Epithelial cell of prostate (primary cell): ENCODE results near the gene PAWR.
"Not testable (repeated sequence)": the region's sequence is repeated elsewhere in the genome, so short reads cannot be mapped to it uniquely, and the experiment has no call there.

Source experiments
- DNase-seq: peaks from one replicate; pipeline ENCODE4 v3.0.0-alpha.2; 2011; ENCODE audit warnings: low read depth, low spot score
- H3K27ac ChIP-seq: fragments of 450-650 bp; 2 replicates; pipeline ENCODE4 v1.5.1; 2017; ENCODE audit warnings: mild to moderate bottlenecking

The PAWR gene

DNA sequence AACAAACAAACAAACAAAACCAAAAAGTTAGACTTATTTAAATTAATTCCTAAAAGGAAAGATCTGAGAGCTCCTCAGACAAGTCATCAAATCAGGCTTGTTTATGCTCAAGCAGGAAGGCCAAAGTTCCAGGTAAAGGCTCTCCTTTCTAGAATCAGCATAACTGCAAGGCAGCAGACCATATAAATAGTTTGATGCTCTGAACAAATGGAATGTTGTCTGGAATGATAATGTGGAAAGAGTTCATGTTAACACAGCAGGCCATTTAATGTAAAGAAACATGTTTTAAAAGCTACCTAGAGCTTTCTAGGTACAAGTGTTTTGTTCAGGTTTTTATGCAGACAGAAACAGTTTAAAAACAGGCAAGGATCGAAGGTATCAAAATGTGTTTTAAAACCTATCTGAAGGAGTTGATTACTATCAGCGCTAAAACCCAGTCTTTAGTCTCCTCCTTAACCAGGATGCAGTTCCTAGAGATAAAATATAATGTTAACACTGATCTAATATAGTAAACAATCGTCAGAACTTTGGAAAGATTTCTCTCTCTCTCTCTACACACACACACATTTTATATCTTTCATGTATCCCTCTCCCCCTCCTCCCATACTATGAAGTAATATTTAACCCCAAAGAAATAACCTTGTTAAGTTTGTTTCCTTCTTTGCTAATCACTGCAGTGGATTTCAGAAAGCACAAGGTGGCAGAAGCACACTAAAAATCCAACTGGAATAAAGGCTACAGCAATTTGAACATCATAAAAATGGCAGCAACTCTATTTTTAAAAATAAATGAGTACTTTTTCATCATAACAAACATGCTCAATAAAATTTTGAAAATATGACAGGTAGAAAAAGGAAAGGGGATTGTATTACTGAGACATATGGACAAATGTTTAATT, 135.5 kb downstream of the PAWR start:
- DNase-seq = no peak
- no peak overlapping the region for H3K27ac ChIP-seq

DNA sequence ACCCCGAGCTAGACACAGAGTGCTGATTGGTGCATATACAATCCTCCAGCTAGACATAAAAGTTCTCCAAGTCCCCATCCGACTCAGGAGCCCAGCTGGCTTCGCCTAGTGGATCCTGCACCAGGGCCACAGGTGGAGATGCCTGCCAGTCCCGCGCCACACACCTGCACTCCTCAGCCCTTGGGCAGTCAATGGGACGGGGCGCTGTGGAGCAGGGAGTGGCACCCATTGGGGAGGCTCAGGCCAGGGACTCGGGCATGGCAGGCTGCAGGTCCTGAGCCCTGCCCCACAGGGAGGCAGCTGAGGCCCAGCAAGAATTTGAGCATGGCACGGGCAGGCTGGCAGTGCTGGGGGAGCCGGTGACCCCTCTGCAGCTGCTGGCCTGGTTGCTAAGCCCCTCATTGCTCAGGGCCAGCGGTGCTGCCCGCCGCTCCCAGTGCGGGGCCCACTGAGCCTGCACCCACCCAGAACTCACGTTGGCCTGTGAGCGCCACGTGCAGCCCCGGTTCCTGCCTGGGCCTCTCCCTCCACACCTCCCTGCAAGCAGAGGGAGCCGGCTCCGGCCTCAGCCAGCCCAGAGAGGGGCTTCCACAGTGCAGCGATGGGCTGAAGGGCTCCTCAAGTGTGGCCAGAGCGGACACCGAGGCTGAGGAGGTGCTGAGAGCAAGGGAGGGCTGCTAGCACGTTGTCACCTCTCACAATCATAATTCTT, 136.7 kb downstream of the PAWR start:
- no peak overlapping the region for H3K27ac ChIP-seq
- no peak for DNase-seq

DNA sequence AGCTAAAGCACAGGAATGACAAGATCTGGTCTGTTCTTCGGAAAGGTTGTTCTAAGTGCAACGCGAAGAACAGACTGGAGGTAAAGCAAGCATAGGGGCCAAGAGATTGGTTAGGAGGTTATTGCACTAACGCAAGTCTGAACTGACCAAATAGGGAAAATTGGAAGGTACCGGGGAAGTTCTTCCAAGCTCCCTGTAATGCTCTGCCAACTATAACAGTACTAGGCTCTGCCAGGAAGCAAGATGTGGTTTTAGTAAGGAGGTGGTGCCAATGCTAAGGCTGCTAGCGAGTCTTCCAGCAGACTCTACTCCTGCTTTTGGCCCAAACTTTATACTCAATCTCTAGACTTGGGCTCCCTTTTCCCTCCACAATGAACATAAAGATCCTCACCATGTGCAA, 138.6 kb downstream of the PAWR start:
- DNase-seq = no peak

DNA sequence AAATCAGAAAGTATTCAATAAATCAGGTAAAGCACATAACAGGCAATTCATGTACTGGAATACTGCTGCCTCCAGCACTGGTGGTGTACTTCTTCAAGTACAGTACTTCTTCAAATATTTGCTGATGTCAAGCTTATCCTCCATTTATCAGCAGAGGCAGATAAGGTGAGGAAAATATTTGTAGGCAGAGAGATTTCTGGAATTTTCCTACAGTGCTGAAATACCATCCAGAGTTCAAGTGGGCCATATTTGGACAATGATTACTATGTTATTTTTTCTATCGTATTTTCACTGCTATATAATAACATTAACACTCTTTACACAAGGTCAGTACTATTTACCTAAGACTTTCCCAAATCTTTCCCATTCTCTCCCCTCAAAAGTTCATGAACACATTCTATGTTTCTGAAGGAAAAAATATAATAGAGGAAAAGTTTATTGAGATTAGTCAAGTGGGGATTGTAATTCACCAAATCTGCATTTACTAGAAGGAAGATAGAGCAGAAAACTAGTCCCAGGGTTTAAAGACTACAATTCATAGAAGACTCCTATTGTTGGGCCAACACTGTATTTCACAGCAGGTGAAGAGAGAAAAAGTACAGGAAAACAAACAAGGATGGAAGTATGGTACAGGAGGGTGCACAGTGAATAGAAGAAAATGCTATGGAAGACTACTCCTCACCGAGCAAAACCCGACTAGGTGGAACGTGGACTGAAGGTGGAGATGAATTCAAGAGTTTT, 141.1 kb downstream of the PAWR start:
- no peak for DNase-seq
- H3K27ac ChIP-seq = peak overlapping the region; percentile 93

More for the DNA sequence above, 138.6 kb downstream of the PAWR start:
- H3K27ac ChIP-seq = no peak overlapping the region

DNA sequence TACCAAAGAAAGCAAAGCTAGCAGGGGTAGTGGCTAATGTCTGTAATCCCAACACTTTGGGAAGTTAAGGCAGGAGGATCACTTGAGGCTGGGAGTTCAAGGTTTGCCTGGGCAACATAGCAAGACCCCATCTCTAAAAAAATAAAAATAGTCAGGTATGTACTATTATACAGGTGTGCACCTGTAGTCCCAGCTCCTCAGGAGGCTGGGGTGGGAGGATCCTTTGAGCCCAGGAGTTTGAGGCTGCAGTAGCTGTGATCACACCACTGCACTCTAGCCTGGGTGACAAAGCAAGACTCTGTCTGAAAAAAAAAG, 142.2 kb downstream of the PAWR start:
- no peak for DNase-seq
- H3K27ac ChIP-seq = peak overlapping the region; percentile 93

DNA sequence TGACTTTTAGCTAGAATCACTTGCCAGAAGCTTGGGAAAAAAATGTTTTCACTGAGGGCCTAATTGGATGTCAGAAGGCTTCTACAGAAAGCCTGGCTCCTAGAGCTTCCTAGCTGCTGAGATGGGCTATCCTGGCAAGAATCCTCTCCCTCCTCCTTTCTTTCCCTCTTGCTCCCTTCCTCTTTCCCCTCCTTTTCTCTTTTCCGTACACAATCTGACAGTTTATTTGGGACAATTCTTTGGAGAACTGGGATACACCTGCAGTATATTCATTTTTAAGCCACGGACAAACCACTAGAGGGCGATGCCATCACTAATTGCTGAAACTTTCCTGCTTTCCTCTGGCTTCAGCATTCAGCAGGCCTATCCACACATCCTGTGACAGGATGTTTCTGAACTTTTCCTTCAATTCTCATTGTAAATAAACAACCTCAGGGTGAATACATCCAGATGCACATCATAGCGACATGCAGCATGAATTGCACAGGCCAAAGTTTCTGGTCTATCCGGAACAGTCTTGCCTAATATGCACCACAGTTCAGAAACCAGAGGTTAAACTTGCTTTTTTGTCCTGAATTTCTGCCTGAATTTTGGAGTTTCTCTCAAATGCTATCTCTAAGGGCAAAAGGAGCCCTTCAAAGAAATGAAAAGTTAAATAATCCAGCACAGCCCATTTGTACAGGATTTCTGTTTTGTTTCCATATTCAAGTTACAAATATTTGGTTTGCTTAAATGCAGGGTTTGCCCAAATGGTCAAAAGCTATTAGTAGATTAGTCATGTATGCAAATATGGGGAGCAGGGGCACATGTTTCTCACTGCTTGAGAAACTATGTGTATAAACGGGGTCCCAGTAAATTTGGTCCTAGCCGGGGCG, 142.8 kb downstream of the PAWR start:
- no peak for DNase-seq
- peak overlapping the region; percentile 93 for H3K27ac ChIP-seq

DNA sequence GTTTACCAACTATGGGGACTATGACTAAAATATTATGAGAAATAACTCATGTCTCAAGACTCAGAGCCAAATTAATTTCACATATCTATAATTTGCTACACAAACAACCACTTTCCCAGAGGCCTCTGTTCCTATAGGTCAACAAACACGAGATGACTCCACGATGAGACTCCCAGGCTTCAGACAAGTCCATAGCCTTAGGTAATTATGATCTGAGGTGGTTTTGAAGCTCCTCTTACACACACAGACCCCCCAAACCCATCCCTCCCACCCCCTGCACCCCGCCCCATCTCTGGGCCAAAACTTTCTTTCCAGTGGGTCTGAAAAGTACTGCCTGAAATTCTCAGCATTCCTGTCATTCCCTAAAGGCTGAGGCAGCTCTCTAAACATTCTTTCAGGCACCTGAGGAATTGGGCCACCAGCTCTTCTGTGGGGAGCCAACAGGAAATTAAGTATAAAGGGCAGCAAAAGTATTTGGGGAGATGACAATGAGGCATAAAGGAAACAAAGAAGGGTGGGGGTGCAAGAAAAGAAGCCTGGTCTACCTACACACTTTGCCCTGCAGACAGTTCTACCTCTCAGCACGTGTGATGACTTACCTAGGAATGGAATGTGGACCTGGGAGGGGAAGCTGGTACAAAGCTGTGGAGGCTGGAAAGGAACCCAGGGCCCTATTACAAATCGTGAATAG, 143.6 kb downstream of the PAWR start:
- H3K27ac ChIP-seq = peak overlapping the region; percentile 93
- DNase-seq = peak; percentile 95

DNA sequence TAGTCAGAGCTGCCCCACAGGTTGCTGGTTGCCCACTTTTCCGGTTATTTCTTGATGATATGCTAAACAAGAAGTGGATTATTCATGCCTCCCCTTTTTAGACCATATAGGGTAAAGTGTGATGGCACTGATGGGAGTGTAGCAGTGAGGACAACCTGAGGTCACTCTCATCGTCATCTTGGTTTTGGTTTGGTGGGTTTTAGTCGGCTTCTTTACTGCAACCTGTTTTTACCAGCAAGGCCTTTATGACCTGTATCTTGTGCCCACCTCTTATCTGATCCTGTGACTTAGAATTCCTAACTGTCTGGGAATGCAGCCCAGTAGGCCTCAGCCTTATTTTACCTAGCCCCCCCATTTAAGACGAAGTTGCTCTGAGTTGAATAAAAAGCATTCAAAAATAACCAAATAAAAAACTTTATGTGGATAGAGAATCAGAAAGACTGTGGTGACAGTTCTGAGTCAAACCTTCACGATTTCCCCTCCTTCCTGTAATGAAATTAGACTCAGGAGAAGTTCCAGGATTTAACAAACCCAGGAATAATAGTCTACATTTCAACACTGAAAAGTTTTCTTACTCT, 144.2 kb downstream of the PAWR start:
- DNase-seq = no peak
- H3K27ac ChIP-seq = peak overlapping the region; percentile 93

DNA sequence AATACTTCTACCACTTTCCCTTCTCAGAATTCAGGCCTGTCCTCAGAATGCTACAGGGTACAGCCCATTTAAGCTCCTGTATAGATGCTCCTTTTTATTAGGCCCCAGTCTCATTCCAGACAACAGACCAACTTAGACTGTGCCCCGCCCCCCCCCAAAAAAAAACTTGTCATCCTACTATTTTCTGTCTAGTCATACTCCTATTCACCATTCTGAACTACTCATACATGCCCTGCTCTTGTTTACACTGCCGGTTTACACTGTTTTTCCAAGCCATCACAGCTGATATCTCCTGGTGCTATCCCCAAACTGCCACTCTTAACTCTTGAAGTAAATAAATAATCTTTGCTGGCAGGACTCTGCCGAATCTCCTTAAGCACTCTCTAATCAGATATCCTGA, 146.3 kb downstream of the PAWR start:
- DNase-seq, H3K27ac ChIP-seq: not testable (repeated sequence)

DNA sequence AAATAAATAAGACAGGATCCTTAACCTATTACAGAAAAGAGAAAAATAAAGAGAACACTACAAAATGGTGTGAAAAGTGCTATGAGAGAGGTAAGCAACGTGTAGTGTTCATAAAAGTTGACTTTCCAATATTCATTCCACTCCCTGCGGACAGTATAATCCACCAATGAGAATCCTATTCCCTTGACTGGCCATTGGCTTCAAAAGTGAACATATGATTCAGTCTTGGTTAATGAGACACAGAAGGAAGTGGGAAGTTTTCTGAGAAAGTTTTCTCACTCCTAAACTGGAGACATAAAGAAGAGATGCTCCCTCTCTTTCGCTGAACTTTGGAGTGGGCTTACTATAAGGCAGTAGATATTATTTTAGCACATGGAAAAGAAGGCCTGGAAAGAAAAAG, 153.1 kb downstream of the PAWR start:
- DNase-seq = no peak
- H3K27ac ChIP-seq = no peak overlapping the region

DNA sequence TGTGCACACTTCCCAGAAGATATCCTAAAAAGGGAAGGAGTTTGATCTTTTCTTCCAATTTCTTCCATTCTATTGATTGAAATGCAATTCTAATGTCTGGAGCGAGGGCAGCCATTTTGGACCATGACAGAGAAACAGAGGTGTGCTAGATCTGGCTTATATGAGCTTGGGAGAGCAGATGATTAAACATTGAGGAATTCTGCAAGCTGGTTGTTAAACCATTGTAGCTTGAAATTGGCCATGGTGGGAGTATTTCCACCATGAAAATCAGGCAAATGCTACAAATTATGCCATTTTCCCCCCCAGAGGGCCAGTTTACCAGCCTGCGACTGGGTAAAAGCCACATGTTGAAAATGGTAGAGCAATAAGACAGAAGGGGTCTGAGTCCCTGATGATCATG, 155.0 kb downstream of the PAWR start:
- no peak overlapping the region for H3K27ac ChIP-seq

More for the DNA sequence above, 155.0 kb downstream of the PAWR start:
- DNase-seq = no peak
